Epithelial cell of esophagus (primary cell): ENCODE data around the gene RSL1D1.
A peak's percentile ranks its signal among the peaks of the same experiment; 100 is the strongest.

Experiments
- DNase-seq: peaks from one replicate; pipeline ENCODE4 v3.0.0; 2010; ENCODE audit warnings: low read depth
- H3K4me3 ChIP-seq: 2 replicates; pipeline ENCODE4 v1.5.1; 2011; ENCODE audit warnings: mild to moderate bottlenecking, low read length, control low read depth
- CTCF ChIP-seq: IDR thresholded peaks from 2 replicates; pipeline ENCODE4 v1.5.1; 2011; ENCODE audit warnings: low read depth, mild to moderate bottlenecking, low read length, control low read depth, inconsistent platforms; ENCODE audit not compliant: insufficient read depth; ENCODE audit errors: missing control alignments

RSL1D1 gene

GRCh38 chr16:11799509-11800381, 51.6 kb downstream of the RSL1D1 start:
- no peak for DNase-seq
- H3K4me3 ChIP-seq = no peak overlapping the region

GRCh38 chr16:11799017-11799381, 52.3 kb downstream of the RSL1D1 start:
- no peak overlapping the region for H3K4me3 ChIP-seq
- TF ChIP-seq CTCF = no peak
- no peak for DNase-seq

More at GRCh38 chr16:11799509-11800381, 51.6 kb downstream of the RSL1D1 start:
- no peak for TF ChIP-seq CTCF

DNA sequence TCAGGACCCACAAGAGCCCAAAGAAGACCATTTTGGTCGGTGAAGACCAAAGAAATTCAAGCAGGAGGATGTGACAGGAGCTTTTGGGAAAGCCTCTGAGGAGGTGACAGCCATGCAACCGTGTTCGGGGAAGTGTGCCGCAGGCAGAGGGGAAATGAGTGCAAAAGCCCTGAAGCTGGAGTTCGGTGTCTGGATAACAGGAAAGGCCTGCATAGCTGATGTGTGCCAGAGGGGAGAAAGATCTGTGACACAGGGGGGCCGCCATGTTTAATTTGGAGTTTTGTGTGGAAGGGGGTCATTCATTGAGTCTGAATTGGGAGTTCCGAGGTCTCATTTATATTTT, 53.4 kb downstream of the RSL1D1 start:
- no peak for TF ChIP-seq CTCF
- no peak for DNase-seq
- peak overlapping the region; percentile 52 for H3K4me3 ChIP-seq

DNA sequence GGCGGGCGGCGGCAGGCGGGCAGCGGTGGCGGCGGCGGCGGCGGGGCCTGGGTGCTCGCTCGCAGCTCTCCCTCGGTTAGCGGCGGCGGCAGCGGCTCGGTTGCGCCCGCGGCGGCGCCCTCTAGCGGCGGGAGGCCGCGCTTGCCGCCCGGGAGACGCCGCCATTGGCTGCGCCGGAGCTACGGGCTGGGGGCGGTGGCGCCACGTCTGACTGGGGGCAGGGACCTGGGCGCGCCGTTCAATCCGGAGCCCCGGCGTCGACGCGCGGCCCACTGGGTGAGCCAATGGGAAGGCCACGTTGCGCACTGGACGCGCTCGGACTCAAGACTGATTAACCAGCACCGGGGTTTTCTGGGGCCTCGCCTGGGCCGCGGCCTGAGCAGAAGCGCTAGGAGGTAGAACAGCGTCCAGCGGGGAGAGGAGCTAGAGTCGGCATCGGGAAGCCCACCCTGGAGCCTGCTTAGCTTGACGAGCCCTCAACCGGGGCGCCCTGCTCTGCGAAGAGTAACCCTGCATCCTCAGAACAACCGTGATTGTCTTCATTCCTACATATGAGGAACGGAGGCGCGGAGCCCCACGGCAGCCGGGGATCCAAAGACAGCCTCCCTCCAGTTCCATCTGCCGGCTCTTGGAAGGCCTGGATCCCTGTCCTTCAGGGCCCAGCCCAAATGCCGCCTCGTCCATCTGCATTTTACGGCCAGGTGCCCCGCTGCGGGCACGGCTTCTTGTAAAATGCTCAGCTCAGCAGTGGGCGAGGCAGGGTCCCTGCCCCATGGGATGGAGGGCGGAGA, 54.0 kb downstream of the RSL1D1 start, which contains the start of gene ZC3H7A:
Gene ZC3H7A (minus strand): TSS at position 93 of the 791 bp plus-strand sequence. CDS start 14,904 bp downstream, outside the sequence.
- TF ChIP-seq CTCF = peak; percentile 19
- DNase-seq = peak; percentile 99
- peak within 1 kb of the TSS; percentile 94 for H3K4me3 ChIP-seq

DNA sequence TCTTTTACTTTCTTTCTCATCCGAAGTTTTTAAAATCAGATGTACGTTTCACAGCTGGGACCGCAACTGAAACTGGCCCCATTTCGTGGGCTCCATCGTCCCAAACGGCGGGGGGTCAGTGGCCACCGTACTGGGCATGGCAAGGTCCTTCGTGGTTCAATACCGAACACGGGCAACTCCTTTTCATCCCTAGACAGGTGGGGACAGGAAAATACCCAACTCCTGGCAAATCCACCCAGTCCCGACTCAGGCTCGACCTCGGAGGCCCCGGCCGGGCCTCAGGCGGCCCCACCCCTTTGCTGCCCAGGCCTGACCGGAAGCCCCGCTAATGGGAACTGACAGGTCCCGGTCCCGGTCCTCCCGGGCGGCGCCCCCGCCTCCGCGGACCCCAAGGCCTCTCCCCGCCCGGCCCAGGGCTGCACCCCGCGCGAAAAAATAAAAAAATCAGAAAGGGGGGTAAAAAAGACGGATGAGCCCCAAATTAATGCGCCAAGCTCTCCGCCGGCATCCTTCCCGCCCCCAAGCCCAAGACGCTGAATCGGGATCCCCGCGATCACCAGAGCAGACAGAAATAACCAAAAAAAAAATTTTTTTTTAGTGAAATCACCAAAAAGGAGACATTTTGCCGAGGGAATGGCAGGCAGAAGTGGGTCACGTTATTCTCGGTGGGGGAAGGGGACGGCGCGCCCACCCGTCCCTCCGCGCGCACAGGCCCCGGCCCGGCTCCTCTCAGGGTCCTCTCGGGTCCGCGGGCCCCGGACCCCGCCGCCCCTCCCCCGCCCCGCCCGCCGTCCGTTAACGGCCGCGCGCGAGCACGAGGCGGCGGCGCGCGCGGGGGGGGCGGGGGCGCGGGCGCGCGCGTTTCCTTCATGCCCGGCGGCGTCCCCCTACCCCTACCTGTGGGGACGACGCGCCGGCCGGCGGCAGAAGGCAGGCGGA, 54.8 kb downstream of the RSL1D1 start:
- peak overlapping the region; percentile 94 for H3K4me3 ChIP-seq
- no peak for TF ChIP-seq CTCF
- DNase-seq = no peak

DNA sequence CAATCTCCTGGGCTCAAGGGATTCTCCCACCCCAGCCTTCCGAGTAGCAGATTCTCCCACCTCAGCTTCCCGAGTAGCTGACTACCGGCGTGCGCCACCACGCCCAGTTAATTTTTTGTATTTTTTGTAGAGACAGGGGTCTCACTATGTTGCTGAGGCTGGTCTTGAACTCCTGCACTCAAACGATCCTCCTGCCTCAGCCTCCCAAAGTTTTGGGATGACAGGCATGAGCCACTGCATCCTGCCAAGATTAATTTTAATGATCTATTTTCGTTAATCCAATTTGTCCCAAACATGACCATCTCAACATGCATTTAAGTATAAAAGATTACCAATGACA, 55.5 kb downstream of the RSL1D1 start:
- no peak for DNase-seq
- H3K4me3 ChIP-seq = peak overlapping the region; percentile 94
- no peak for TF ChIP-seq CTCF
